Astrocyte of the spinal cord (primary cell): Measurements from ENCODE around the gene CDH19.
"Not testable (repeated sequence)": the region's sequence is repeated elsewhere in the genome, so short reads cannot be mapped to it uniquely, and the experiment has no call there.

Source experiments
- DNase-seq: peaks from one replicate; pipeline ENCODE4 v3.0.0; 2011; ENCODE audit warnings: low read depth, low spot score
- H3K4me3 ChIP-seq: 2 replicates; pipeline ENCODE4 v1.5.1; 2011; ENCODE audit warnings: low read depth, mild to moderate bottlenecking, low read length, moderate library complexity
- in situ Hi-C: cut with HindIII; loops from 2 replicates; pipeline ENCODE4 v1.10.0; 2017; ENCODE audit warnings: low sequenced_read_pairs
- TF ChIP-seq, protein P1 (sequence below): IDR thresholded peaks from 2 replicates; pipeline ENCODE4 v1.5.1; 2012; ENCODE audit warnings: low read depth, mild to moderate bottlenecking, low read length, inconsistent platforms

The CDH19 gene

DNA sequence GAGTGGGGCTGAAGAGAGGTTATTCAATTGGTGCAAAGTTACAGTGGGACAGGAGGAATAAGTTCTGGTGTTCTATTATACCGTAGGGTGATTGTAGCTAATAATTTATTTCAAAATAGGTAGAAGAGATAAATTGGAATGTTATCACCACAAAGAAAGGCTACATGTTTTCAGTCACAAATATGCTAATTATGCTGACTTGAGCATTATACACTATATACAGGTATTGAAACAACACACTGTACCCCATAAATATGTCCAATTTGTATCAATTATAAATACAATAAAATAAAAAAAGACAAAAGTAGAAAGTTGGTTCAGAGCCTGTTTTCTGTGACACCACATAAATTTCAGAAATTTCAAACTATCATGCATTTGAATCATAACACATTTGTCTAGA is 97.7 kb downstream of the CDH19 start:
- no peak for DNase-seq
- in situ Hi-C loops: no loop called here
- TF ChIP-seq, protein P1, sequence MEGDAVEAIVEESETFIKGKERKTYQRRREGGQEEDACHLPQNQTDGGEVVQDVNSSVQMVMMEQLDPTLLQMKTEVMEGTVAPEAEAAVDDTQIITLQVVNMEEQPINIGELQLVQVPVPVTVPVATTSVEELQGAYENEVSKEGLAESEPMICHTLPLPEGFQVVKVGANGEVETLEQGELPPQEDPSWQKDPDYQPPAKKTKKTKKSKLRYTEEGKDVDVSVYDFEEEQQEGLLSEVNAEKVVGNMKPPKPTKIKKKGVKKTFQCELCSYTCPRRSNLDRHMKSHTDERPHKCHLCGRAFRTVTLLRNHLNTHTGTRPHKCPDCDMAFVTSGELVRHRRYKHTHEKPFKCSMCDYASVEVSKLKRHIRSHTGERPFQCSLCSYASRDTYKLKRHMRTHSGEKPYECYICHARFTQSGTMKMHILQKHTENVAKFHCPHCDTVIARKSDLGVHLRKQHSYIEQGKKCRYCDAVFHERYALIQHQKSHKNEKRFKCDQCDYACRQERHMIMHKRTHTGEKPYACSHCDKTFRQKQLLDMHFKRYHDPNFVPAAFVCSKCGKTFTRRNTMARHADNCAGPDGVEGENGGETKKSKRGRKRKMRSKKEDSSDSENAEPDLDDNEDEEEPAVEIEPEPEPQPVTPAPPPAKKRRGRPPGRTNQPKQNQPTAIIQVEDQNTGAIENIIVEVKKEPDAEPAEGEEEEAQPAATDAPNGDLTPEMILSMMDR: no peak

DNA sequence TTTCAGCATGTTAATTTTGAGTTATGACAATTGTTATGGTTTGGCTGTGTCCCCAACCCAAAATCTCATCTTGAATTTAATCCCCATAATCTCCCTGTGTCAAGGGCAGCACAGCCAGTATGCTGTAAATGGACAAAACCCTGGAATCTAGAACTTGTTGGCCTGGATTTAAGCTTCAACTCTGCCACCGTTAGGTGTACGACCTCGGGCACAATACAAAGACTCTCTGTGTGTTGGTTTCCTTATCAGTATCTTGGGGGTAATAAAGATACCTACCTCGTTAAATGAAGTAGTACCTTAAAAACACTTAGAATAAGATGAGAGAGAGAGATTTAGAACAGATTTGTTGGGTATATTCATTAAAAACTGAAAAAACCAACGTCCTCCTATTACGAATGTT is 106.5 kb downstream of the CDH19 start:
- TF ChIP-seq, protein P1: no peak
- in situ Hi-C loops: no loop called here
- DNase-seq: no peak
- no peak overlapping the region for H3K4me3 ChIP-seq

More for the DNA sequence above, 97.7 kb downstream of the CDH19 start:
- H3K4me3 ChIP-seq: no peak overlapping the region

DNA sequence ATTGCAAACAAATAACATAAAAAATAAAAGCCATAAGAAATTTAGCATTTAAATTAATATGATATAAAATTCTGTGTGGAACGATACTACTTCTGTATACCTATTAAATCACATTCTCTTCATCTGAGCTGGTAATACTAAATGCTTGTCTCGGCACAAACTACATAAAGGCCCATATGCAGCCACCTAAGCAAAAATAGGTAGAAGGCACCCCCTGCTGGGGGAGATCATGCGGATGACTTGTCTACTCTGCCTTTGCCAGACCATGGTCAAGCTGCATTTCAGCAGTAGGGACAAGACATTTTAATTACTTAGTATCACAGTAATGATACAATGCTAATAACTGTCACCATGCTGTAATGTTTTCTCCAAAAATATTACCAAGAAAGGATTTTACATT is 108.0 kb downstream of the CDH19 start:
- in situ Hi-C loops: no loop called here
- TF ChIP-seq, protein P1: peak; percentile 39
- peak; percentile 48 for DNase-seq
- no peak overlapping the region for H3K4me3 ChIP-seq

- TF ChIP-seq, protein P1: no peak
- DNase-seq: no peak
- H3K4me3 ChIP-seq: no peak overlapping the region
- in situ Hi-C loops: no loop called here
Observed at GRCh38 chr18:66473882-66474281, 130.0 kb downstream of the CDH19 start.

GRCh38 chr18:66466184-66466583 is 137.7 kb downstream of the CDH19 start:
- H3K4me3 ChIP-seq, in situ Hi-C loops, DNase-seq: not testable (repeated sequence)

DNA sequence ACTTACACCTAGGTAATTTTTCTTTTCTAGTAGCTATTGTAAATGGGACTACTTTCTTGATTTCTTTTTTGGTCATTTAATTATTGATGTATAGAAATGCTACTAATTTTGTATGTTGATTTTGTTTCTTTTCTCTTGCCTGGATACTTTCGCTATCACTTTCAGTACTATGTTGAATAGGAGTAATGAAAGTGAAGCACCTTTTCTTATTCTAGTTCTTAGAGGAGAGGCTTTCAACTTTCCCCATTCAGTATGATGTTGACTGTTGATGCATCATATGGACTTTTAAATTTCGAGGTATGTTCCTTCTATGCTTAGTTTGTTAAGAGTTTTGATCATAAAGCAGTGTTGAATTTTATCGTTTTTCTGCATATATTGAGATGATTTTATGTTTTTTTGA is 142.5 kb downstream of the CDH19 start:
- TF ChIP-seq, protein P1: no peak
- in situ Hi-C loops: no loop called here
- no peak for DNase-seq
- no peak overlapping the region for H3K4me3 ChIP-seq

DNA sequence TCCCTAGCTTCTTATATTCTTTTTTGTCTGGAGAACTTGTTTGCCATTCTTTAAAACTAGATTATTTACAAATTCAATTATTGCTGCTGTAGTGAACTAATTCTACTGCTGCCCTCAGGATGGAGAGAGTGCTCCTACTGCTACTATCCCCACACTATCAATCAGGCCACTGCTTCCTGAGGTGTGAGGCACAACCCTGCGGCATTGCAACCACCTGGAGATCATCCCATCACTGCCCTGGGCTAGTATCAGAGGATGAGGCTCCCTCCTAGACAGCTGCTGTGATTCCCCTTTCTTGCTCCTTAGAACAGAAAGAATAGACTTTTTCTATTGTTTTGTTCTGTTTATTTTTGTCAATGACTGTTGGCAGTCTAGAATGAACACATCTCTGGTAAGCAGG is 146.6 kb downstream of the CDH19 start:
- no peak for DNase-seq
- TF ChIP-seq, protein P1: no peak
- H3K4me3 ChIP-seq: no peak overlapping the region
- in situ Hi-C loops: no loop called here
